Ishikawa (cell line): Measurements from ENCODE around the gene ARID4B.

Experiments
- EP300 ChIP-seq: IDR thresholded peaks from 2 replicates; pipeline ENCODE4 v1.6.1; 2012; ENCODE audit warnings: borderline replicate concordance
- RAD21 ChIP-seq: IDR thresholded peaks from 2 replicates; pipeline ENCODE4 v1.6.1; 2012; ENCODE audit warnings: low read depth
- TAF1 ChIP-seq: IDR thresholded peaks from 2 replicates; pipeline ENCODE4 v1.6.1; 2012; ENCODE audit warnings: low read depth, mild to moderate bottlenecking
- TEAD4 ChIP-seq: IDR thresholded peaks from 2 replicates; pipeline ENCODE4 v1.6.1; 2012
- YY1 ChIP-seq: IDR thresholded peaks from 2 replicates; pipeline ENCODE4 v1.6.1; 2012; ENCODE audit warnings: low read depth
- TF ChIP-seq, protein P1 (sequence below): IDR thresholded peaks from 2 replicates; pipeline ENCODE4 v1.6.1; 2012; ENCODE audit warnings: low read depth, mild to moderate bottlenecking
- TF ChIP-seq, protein P2 (sequence below): IDR thresholded peaks from 2 replicates; pipeline ENCODE4 v1.6.1; 2012

DNA sequence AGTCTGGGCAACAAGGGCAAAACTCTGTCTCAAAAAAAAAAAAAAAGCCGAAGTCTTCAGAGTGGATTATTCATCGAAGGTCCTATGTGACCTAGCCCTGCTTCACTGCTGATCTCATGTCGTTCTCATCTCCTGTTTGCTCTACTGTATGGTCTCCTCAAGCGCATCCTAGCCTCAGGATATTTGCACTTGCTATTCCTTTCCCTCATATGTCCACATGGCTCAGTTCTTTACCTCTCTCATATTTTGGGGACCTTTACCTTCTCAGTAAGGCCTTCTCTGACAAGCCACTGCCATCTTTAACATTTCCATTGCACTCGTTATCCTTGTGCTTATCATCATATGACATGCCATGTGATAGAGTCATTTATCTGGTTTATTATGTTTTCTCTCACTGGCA, 41.8 kb upstream of the ARID4B start:
- TF ChIP-seq, protein P1, sequence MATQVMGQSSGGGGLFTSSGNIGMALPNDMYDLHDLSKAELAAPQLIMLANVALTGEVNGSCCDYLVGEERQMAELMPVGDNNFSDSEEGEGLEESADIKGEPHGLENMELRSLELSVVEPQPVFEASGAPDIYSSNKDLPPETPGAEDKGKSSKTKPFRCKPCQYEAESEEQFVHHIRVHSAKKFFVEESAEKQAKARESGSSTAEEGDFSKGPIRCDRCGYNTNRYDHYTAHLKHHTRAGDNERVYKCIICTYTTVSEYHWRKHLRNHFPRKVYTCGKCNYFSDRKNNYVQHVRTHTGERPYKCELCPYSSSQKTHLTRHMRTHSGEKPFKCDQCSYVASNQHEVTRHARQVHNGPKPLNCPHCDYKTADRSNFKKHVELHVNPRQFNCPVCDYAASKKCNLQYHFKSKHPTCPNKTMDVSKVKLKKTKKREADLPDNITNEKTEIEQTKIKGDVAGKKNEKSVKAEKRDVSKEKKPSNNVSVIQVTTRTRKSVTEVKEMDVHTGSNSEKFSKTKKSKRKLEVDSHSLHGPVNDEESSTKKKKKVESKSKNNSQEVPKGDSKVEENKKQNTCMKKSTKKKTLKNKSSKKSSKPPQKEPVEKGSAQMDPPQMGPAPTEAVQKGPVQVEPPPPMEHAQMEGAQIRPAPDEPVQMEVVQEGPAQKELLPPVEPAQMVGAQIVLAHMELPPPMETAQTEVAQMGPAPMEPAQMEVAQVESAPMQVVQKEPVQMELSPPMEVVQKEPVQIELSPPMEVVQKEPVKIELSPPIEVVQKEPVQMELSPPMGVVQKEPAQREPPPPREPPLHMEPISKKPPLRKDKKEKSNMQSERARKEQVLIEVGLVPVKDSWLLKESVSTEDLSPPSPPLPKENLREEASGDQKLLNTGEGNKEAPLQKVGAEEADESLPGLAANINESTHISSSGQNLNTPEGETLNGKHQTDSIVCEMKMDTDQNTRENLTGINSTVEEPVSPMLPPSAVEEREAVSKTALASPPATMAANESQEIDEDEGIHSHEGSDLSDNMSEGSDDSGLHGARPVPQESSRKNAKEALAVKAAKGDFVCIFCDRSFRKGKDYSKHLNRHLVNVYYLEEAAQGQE = no peak
- TF ChIP-seq TEAD4 = no peak
- TF ChIP-seq, protein P2, sequence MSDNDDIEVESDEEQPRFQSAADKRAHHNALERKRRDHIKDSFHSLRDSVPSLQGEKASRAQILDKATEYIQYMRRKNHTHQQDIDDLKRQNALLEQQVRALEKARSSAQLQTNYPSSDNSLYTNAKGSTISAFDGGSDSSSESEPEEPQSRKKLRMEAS = no peak
- no peak for TF ChIP-seq YY1
- no peak for TF ChIP-seq TAF1
- no peak for TF ChIP-seq EP300
- TF ChIP-seq RAD21 = no peak
